HG02588 (cell line): ENCODE results near the gene PHYH.
"Not testable (repeated sequence)": the region's sequence is repeated elsewhere in the genome, so short reads cannot be mapped to it uniquely, and the experiment has no call there.

Experiments
- ATAC-seq: cut with Tn5 transposase; IDR thresholded peaks from one replicate; pipeline ENCODE4 v1.9.1; 2021; ENCODE audit warnings: mild to moderate bottlenecking, moderate library complexity; ENCODE audit not compliant: unreplicated experiment

The PHYH gene

DNA sequence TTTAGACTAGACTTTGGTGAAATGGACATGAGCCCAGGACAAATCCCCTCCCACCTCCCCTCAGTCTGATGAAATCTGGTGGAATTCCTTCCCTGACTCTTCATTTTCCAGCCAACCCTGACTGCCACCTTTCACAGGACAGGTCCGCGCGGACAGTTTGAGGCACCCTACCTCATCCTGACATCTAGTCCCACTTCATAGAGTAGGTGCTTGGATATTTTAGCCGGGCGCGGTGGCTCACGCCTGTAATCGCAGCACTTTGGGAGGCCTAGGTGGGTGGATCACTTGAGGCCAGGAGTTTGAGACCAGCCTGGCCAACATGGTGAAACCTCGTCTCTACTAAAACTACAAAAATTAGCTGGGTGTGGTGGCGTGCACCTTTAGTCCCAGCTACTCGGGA is 23.7 kb downstream of the PHYH start:
- not testable (repeated sequence) for ATAC-seq

DNA sequence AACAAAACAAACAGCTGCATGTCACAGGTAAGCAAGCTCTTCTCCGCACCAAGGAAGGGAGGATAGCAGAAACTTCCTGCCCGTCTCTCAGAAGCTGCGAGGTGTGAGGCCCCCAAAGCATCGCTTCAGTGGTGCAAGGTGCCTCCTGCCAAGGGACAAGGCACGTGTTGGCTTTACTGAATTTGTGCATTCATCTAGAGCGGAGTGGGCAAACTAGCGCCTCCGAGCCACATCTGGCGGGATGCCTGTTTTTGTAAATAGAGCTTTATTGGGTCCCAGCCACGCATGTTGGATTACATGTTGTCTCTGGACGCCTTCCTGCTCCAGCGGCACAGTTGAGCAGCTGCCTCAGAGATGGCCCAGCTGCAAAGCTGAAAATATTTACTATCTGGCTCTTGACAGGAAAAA is 27.7 kb downstream of the PHYH start:
- peak; percentile 41 for ATAC-seq

DNA sequence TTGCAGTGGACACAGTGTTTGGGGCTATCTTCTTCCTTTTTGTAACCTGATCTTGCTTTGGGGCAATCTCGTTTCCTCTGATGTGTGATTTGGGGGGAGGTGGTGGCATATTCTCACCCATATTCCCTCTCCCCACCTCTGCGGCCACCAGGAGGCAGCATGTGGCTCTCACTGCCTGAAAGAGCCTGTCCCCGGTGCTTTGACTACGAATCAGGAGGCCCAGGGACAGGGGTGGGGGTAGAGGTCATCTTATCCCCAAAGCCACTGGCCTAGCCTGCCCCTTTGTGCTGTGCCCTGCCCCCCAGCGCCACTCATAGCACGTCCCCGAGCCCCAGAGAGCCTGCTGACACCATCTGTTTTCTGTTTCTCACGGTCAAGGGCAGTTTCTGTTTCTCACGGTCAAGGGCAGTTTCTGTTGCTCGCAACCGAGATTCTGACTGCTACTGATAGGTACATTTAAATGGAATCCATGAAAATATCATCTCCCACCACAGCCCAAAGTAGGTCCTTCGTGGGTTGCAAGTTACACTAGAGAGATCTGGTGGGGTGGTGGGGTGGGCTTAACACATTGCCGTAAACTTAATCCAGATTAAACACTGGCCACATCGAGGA is 28.2 kb downstream of the PHYH start:
- ATAC-seq = peak; percentile 82

DNA sequence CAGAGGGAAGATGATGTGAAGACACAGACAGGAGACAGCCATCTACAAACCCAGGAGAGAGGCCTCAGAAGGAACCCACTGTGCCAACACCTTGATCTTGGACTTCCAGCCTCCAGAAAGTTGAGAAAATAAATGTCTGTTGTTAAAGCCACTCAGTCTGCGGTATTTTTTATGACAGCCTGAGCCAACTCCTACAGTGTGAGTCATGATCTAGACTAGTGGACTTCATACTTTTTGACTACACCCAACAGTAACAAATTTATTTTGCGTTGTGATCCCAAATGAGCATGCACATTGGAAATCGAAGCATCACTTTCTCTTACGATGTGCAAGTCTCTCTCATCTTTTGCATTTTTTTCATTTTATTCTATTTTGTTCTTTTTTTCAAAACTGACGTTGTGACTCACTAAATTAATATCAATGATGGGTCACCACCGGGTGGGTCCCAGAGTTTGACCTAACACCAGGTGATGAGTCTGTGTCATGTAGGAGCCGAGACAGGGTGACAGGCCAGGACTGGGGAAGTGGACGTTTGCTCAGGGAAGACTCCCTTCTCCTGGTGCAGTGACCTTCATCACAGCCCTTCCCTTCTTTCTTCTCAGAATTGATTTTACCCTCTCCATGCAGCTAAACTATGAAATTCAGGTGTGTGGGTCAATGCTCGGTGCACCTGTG is 28.9 kb downstream of the PHYH start:
- no peak for ATAC-seq

DNA sequence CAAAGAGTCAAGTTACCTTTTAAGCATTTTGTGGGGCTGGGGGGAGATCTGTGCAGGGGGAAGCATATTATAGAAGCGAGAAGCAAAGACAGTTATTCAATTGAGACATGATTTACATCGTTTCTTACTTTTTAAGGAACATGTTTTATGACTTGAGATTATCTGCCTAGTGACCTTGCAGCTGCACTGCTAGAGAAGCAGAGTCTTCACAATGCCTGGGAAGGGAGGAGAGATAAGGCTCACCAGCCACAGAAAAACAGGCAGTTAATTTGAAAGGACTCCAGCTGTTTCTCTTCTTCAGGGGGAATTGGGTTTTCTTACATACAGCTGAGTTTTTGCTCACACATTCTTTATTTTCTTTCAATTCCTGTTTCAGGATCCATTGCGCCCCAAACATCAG is 31.0 kb downstream of the PHYH start:
- ATAC-seq = no peak

DNA sequence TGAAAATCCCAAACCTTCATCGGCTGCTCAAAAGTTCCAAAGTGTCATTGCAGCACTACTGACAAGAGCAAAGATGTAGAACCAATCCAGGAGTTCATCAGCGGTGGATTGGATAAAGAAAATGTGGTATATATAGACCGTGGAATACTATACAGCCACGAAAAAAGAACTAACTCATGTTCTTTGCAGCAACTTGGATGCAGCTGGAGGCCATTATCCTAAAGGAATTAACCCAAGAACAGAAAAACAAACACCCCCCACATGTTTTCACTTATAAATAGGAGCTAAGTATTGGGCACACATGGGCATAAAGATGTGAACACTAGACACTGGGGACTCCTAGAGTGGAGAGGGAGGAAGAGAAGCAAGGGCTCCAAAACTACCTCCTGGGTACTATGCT is 31.6 kb downstream of the PHYH start:
- ATAC-seq = no peak

DNA sequence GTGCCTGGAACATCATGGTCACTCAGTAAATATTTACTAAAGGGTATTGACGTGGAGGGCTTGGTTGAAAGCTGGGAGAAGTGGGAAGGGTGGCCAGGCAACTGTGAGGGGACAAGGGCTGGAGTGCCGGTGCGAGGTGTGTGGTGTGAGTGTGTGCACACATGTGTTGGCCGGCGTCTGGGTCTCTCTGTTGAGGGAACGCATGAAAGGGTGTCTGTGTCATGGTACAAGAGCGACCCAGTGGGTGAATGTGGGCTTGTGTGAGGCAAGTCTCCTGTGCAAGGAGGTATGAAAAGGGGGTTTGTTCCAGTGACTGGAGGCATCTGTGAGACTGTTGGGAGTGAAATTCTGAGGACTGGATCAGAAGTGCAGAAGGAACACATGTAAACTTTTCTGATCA is 36.3 kb downstream of the PHYH start:
- ATAC-seq = no peak

DNA sequence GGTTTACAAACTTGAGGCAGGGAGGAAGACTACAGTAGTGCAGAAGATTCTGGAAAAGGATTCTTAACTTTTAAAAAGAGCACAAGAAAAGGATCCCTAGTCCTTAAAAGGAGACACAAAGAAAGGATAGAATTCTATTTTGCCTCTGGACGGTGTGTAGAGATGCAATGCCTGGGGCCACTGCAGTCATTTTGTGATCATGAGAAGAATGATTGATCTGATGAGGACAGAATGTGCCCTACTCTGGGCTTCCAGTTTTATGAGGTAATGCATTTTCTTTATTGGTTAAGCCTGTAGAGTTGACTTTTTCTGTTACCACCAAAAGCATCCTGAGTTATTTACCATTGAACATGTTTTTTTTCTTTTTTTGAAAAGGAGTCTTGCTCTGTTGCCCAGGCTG is 37.4 kb downstream of the PHYH start:
- ATAC-seq = no peak

DNA sequence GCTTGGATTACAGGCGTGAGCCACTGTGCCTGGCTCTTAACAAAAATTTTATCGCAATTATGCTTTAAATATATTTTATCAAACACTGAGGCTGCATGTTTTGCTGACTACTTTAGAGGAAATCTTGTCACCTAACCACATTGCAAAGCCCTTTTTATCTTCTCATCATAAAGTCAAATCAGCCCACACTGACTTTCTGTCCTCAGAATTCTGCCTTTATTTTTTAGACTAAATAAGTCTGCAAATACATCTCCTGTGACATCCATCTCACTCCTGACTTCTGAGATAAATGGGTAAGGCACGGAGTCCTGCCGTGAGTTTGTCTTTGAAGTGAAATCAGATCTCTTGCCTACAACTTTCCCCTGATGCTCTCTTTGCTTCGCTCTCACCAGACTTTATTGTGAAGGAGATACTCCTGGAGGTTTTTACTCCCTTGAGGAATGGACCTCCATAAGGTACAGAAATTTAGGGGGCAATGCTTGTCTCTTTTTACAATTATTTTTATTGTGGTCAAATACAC is 42.2 kb downstream of the PHYH start:
- no peak for ATAC-seq

DNA sequence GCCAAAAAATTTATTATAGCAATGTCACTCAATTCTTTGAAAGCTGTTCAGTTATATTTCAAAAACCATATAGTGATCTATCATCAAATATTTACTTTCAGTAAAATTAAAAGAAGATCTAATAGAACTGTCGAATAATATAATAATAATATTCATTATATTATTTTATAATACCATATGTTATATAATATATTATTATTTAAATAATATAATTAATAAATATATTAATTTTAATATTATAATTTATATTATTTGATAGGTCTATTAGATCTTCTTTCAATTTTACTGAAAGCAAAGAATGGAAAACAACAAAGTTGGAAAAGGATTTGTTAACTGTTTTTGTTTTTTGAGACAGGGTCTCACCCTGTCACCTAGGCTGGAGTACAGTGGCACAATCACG is 43.2 kb downstream of the PHYH start:
- no peak for ATAC-seq

DNA sequence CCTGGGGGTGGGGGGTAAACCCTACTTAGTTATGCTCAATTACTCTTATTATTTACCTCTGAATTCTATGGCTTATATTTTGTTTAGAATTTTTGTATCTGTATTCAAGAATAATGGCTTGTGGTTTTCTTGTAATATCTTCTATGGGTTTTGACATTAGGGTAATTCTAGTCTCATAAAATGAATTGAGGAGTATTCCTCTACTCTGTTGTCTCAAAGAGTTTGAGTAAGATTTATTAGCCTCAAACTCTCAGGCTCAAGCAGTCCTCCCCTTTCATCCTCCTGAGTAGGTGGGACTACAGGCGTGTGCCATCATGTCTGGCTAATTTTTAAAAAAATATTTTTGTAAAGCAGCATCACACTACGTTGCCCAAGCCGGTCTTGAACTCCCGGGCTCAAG is 46.1 kb downstream of the PHYH start:
- ATAC-seq = no peak

DNA sequence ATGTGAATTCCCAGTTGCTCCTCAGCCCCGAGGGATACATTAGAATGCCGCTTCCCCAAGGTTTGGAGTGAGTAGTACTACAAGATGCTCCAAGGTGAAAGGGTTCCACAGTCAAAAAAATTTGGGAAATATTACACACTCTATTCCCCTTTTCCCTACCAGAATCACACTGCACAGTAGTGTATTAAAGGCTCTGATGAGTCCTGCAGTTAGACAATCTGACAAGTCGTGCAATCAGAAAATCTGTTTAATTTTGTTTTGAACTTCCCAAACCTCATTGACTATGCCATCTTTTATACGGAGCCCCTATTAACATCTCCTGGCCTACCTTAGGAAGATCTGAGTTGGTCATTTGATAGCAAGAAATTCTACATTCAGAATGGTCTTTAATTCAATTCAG is 52.1 kb downstream of the PHYH start:
- no peak for ATAC-seq

DNA sequence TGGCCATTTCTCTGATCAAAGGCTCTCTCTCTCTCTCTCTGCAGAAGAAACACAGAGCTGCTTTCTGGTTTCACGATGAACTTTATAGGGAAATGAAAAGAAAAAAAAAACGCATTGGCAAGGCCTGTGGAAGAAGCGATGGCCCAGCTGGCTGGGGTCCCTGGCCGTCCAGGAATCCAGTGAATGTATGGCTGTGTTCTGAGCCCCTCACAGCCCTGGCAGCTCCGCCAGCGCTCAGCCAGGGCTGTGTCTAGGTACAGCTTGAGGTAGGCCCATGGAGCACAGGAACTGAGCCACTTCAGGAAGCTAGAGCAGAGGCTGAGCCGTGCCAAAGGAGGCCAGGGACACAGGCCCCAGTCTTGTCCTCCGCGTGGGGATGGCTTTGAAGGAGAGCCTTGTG is 52.6 kb downstream of the PHYH start:
- no peak for ATAC-seq

DNA sequence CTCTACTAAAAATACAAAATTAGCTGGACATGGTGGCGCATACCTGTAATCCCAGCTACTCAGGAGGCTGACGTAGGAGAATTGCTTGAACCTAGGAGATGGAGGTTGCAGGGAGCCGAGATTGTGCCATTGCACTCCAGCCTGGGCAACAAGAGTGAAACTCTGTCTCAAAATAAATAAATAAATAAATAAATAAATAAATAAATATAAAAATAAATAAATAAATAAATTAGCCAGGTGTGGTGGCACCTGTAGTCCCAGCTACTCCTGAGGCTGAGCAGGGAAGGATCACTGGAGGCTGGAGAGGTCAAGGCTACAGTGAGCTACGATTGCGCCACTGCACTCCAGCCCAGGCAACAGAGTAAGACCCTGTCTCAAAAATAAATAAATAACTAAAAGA is 57.6 kb downstream of the PHYH start:
- not testable (repeated sequence) for ATAC-seq

DNA sequence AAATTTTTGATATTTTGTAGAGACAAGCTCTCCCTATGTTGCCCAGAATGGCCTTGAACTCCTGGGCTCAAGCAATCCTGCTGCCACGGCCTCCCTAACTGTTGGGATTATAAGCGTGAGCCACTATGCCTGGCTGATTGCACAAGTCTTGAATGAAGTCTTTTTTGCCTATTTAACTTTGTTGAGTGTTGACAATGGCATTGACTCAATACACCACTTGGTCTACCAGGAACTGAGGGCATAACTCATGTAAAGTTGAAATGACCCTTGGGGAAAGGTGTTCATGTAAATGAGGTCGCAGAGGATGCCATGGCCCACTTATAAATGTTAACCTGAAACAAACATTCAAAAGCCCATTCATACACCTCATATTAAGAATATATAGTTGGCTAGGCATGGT is 58.3 kb downstream of the PHYH start:
- no peak for ATAC-seq

DNA sequence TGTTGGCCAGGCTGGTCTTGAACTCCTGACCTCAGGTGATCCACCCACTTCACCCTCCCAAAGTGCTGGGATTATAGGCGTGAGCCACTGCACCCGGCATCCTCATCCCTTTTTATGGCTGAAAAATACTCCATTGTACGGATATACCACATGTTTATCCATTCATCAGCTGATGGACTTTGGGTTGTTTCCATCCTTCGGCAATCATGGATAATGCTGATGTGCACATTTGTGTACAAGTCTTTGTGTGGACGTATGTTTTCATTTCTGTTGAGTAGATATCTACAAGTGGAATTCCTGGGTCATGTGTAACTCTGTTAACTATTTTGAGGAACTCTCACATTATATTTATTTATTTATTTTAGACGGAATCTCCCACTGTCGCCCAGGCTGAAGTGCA is 59.9 kb downstream of the PHYH start:
- no peak for ATAC-seq

DNA sequence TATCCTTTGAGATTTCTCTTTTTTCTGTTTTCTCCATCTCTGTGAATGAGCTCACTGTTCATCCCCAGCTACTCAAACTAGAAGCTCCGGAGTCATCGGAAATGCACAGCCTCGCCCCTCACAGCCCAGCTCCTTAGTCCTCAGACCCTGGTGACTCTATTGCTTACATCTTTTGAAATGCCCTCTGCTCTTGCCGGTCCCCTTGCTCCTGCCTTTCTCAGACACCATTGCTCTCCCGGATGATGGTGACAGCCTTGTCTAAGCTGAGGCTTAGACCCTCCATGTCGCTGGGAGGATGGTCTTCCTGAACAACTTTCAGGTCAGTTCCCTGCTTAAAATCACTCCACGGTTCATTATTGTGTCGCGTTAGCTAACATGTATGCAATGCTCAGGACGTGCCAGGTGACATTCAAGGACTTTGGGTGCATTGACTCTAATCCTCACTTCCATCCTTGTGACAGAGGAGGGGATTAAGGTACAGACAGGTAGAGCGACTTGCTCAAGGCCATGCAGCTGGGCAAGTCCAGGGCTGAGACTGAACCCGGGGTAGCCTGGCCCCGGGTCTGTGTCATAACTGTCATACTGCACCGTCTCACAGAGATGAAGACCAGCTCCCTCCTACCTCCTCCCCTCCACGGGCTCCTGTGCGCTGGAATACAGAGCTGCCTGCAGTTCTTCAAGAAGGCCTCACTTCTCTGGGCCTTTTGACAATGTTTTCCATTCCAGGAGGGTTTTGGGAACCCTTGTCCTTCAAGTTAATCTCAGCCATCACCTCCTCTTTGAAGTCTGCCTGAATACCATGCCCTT is 61.4 kb downstream of the PHYH start:
- ATAC-seq = no peak

DNA sequence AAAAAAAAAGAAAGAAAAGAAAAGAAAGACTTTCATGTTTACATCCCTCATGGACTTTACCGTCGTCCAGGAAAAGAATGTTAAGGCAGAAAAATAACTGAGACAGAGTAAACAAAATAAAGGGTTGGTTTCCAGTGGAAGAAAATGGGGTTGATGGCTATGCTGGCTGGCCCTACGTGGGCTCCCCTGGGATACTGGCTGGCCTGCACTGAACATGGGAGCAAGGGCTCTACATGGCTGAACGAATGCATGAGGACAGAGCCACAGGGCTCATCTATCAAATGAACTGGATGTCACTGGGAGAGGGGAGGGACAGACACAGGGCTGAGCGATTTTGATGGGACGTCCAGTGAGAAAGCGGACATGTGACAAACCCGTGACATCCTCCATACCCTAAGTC is 63.2 kb downstream of the PHYH start:
- no peak for ATAC-seq

DNA sequence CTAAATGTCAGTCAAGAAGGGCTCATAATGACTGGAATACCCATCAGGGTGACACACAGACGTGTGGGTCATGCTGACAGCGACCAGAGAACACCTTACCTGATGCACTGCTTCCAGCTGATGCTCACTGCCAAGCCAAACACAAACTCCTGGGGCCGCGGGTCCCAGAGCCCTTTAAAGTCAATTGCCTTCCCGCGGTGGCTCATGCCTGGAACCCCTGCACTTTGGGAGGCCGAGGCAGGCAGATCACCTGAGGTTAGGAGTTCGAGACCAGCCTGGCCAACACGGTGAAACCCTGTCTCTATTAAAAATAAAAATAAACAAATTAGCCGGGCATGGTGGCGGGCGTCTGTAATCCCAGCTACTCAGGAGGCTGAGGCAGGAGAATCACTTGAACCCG is 65.1 kb downstream of the PHYH start:
- ATAC-seq = not testable (repeated sequence)

DNA sequence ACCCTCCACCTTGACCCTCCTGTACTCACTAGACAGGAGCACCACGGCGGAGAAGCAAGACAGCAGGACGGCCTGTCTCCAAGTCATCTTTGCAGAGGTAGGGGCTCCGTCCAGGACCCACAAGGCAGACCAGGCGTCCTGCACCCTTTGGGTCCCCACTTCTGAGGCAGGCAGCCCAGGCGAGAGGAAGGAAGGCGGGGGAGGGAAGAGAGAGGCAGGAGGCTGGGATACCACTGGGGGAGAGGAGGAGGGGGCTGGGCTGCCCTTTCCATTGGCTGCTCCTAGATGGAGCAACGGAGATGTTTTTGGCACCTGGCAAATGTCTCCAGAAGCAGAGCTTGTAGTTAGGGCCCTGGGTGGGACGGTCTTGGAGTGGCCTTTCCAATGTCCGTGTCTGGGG is 65.7 kb downstream of the PHYH start, which contains the start of gene UCMA:
UCMA (minus strand) TSS at position 203 of the 400 bp plus-strand sequence; CDS start at position 87, 116 bp downstream.
- no peak for ATAC-seq

DNA sequence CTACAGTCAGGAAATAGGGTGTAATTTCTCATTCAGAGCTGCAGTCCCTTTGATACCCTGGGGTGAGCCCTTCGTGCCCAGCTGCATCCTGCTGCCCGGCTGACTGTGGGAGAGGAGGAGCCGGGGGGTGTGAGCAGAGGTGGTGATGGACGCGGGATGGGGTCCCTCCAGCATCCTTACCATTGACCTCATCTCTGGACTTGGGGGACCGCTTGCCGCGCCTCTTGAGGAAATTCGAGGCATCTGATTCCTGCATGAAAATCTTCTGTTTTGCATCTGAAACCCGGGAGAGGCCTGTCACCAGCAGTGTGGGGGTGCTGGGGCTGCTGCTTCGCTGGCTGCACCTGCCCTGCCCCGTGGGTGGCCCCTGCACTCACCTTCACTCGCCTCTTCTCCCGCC is 66.5 kb downstream of the PHYH start:
- no peak for ATAC-seq

DNA sequence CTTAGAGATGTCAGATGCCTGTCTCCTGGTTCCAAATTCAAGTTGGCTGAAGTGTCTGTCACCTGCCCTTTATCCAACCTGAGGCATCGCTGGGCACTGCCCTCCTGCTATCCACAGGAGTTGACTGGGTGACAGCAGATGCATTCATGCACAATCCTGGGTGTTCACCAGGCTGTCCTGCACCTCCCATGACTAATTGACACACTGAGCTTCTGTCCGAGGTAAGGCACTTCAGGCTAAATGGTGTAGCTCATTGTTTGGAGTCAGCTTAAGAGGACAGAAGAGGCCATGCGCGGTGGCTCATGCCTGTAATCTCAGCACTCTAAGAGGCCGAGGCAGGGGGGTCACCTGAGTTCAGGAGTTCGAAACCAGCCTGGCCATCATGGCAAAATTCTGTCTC is 68.1 kb downstream of the PHYH start:
- ATAC-seq = no peak
